GM19043 (cell line): Measurements from ENCODE around the gene LRMDA.

ENCODE experiments used
- ATAC-seq: cut with Tn5 transposase; IDR thresholded peaks from one replicate; pipeline ENCODE4 v1.9.1; 2021; ENCODE audit warnings: low read depth; ENCODE audit not compliant: unreplicated experiment

Gene LRMDA

DNA sequence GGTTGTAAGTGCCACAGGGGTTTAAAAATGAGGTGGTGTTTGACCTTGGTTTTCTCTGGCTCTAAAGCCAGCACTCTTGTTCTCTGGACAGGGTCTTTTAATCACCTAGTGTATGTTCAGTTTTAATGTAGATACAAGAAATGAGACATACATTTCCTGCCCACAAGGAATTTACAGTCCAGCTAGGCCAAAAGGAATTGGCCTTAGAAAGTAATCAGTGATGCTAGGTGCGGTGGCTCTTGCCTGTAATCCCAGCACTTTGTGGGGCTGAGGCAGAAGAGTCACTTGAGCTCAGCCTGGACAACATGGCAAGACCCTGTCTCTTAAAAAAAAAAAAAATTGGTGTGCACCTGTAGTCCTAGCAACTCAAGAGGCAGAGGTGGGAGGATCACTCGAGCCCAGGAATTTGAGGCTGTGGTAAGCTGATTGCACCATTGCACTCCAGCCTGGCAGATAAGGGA, 100.2 kb downstream of the LRMDA start:
- no peak for ATAC-seq

DNA sequence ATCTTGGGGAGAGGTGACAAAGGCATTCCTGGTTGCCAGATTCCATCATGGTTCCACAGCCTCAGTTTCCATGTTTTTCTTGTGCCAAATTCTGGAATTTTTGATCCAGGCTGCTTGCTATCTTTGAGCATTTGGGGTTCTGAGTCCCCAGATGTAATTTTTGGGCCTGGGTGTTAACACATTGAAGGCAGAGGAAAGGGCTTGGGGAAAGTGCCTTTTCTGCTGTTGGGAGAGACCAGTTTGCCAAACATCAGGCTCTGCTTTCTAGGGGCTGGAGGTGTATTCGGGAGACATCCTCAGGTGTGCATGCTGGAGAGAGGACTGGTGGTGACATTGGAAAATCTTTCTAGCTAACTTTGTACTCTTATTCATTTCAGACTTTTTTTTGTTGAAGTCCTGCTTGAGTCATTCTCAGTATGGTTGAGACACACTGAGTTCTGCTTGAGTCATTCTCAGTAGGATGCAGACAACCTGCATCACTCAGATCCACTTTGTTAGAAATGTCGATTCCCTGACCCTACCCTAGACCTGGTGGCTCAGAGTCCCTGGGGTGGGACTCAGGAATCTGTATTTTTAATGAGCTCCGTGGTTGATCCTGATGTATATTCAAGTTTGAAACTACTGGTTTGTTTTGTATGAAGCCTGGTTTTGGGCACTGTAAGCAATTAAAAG, 101.0 kb downstream of the LRMDA start:
- no peak for ATAC-seq

DNA sequence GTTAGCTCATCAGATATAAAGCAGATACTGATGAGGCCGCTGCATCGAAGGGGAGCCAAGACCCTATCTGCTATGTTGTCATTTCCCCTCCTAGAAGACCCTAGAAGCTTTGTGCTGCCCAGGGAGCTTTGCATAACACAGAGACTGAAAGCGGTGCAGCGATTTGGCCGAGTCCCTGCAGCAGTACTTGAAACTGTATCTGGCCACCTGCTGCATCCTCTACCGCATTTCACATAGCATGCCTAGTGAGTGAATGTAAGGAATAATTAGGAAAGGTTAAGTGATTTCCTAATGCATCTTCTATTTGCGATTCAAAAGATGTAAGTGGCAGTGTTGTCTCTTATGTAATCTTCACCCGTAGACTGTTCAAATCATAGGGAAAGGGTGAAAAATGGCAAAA, 106.7 kb downstream of the LRMDA start:
- ATAC-seq, result no peak

DNA sequence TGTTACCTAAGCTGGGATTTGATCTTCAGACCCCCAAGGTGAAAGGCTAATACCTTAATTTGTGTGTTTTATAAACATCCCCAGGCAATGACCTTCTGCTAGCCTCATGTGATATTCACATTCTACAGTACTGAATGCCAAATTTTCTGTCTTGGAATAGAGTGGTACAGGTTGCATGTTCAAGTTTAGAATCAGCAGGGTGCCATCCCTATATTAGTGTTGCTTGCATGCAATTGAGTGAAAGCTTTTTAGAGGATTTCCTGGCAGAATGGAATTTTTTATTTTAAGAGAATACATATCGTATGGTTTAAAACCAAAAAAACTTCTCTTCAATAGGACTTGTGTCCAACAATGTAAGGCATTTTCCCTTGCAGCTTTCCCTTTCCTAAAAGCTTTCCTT, 107.3 kb downstream of the LRMDA start:
- ATAC-seq, result no peak

DNA sequence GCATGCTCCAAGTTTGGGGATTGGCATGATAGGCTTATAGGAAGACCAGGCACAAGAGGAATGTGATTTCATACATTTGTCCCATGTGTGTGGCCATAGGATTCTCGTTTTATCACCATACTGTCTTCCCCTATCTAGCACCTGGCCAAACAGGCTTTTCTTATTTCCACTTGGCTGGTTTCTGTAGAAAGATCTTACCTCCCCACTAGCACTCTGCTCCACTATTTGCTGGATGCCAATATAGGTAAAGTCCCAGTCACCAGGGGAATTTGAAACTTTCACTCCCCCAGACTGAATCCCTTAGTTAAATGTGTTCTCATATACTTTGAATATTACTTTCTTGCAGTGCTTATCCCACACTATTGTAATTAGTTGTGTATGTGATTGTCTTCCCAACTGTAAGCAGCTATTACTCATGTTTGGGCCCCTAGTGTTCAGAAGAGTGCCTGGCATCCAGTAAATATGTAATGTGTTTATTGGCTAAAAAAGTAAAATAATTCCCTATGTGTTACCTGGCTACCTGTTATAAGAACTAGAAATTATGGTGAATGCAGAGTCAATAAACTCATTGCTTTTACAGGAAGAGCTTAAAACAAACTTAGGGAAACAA, 109.0 kb downstream of the LRMDA start:
- no peak for ATAC-seq

DNA sequence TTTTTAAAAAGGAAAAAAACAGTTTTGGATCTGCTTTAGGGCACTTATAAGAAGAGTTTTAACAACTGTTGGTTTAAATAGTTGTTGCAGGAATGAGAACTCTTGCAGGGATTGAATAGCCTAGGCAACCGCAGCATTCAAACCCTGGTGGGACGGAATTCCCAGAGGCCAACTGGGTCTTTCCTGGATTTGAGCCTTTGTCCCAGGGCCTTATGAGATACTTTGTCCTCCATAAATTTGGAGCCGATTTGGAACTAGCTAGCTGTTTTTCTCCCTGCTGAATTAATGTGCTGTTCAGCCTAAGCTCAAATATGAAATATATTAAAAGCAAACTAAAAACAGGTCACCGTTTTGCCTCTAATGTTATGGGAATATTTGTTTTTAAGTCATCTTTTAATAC, 109.6 kb downstream of the LRMDA start:
- no peak for ATAC-seq

DNA sequence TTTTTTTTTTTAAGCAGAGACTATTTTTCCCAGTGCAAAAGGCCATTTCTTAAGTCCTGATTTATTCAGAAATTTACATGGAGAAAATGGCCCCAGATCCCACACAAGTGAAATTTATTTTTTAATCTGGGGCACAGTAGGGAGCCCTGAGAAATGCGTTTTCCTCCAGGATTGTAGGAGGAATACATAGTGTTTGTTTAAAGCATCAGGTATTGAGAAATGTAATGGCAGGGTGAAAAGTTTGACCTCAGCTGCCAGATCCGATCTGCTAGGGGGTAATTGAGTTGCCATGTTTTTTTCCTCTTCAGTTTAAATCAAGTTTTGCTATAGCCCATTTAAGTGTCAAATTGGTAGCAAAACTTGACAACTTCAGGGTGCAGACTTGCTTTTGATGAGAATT, 110.0 kb downstream of the LRMDA start:
- no peak for ATAC-seq

DNA sequence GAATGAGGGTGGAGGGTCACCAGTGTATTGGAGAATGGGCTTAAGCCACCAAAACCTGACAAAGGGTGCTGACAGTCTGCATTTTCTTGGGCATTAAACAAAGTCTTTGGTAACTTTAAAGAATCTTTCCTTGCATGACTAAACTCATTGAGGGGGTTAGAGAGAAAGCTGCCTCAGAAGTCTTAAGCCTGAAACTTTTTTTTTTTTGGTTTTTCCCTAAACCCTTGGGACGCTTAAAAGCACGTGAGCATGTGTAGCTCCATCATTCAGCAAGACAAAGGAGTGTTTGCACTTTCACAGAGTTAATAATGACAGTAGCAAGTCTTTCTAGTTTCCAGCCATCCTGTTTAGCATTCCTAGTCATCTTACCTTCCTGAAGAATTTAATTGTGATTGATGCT, 110.7 kb downstream of the LRMDA start:
- ATAC-seq, result no peak

DNA sequence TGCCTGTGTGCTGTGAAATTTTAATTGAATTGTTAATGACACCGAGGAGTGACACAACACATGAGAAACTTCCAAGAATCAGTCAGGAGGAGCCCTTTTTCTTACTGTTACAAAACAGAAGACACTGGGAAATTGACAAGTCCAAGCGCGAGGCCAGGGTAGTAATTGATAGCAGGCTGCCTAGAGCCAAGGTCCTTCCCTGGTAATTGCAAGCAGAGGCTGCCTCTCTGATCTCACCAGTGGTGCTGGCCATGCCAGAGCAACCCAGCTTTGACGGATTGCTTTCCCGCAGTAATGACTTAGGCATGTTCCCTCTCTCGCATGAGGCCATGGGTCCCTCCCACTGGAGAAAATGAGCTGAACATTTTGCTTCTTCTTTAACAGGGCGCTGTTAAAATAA, 111.5 kb downstream of the LRMDA start:
- ATAC-seq, result no peak

DNA sequence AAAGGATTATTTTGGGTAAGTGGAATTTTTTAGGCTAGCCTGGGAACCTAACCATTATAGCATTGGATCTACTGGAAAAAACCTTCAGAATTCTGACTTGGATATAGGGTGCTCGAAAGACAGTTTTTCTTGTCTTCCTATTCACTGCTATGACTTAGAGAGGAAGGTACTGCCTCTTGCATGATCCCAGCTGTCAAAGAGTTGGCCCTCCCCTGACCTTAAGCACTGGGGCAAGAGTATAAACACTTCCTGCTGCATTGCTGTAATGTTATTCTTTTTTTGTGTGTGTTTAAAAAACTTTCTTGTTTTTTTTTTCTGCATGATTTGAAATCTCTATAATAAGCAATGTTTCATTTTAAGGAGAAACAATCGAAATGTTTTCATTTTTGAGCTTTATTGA, 113.0 kb downstream of the LRMDA start:
- ATAC-seq, result no peak

DNA sequence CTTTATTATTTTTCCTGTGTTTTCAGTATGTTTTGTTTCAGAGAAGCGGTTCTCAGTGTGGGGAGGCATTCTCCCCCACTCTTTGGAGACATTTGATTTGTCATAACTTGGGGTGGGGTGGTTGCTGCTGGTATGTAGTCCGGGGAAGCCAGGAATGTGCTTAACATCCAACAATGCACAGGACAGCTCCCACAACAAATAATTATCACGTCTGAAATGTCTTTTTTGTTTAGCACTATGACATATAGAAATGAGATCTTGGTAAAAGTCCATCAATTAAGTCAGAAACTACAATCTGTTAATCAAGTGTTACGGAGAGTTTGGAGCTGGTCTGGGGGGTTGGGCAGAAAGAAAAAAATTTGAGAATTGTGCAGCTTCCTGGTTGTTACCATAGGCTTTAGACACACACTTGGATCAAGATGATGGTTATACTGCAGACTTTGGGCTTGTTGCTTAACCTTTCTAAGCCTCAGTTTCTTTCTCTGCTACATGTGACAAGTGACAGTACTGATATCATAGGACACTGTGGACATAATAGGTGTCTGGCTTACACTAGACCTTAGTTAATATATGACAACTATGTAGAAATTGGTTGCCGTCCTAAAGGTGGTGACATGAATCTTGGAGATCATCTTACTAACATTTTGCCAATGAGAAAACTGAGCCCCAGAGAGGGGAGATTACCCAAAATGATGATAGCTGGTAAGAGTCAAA, 113.7 kb downstream of the LRMDA start:
- ATAC-seq, result no peak

DNA sequence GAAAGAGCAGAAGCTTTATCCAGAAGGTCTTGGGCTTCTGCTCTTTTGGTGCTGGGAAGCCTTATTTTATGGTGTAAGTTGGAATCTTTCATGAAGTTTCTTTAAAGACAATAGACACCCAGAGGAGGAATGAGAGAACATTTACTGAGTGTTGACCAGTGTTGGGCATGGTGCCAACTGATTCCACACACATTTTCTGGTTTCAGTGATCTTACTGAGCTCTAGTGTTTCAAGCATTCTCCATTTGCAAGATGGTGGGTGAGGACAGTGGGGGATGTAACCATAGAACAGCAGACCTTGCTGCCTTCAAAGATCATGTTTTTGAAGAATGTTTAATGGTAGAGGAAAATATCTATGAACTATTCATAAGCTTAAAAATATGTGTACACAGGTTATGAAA, 114.6 kb downstream of the LRMDA start:
- no peak for ATAC-seq

DNA sequence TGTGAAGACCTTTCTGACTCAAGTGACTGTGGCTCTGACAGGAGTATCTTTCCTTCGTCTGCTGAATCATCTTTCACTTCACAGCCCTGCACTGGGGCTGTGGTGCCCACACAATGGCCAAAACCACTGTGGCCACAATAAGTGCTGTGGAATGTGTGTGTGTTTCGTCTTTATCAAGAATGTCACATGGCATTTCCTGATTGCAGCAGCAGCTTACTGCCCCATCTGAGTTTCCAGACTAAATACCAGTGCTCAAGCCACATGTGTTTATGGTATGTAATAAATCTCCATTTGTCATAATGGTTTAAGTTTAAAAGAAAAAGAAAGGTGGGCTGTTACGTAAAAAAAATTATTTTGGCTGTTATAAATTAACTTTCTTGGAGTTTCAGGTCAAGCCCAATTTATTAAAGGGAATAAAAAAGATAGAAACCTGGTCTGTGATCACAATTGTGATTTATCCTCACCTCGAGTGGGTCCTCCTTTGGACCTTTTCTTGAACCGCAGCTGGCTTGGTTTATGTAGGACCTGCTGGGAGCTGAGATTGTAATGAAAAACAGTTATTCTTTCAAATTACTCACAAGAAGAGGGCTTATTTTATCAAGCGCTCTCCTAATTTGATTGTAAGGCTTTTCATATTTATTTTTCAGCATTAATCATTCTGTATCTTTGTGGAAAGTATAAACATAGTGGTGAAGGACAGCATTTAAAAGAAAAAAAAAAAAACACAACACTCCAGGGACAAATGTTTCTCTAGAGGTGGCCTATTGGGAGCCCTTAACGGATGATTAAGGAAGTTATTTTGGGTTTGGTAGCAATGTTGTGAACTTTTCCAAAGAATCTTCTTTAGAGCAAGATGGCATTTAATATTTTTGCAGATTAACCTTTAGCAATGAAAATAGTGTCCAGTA, 116.2 kb downstream of the LRMDA start:
- no peak for ATAC-seq

DNA sequence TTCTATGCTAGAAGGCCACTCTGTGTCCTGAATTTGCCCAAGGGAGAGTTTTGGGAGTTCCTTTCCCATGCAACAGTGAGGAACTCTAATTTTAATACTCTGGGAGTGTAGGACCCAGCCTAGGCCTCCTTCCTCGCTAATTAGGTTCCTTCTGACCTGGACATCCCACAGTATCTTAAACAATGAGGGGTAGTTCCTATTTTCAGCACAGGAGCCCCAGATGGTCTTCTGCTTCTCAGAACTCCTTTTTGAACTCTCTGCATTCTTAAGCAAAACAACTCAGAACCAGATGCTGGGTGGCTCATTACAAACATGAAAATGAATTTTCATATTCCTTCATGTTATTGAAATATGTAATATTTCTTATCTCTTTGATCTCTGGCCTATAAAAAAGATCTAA, 116.9 kb downstream of the LRMDA start:
- no peak for ATAC-seq

DNA sequence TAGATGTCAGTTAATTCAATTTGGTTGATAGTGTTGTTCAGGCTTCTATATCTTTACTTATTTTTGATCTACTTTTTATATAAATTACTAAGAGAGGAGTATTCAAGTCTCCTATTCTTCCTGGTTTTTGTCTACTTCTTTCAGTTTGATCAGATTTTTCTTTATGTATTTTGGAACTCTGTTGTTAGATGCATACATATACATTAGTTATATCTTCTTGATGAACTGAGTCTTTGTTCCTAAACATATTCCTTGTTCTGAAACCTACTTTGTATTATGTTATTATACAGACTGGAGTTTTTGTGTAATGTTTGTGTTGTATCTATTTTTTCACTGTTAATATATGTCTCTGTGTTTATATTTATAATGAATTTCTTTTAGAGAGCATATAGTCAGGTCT, 118.8 kb downstream of the LRMDA start:
- no peak for ATAC-seq

DNA sequence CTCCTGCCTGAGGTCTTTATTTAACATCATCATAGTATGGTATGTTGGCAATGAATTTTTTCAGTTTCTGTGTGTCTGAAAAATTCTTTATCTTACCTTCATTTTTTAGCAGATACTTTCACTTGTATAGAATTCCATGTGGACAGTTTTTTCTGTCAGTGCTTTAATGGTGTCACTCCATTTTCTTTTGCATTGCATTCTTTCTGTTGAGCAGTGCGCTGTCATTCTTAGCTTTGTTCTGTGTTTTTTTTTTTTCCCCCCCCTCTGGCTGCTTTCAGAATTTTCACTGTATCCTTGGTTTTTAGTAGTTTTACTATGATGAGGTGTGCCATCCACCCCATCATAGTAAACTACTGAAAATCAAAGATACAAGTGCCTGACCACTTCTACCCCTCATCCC, 120.7 kb downstream of the LRMDA start:
- ATAC-seq, result no peak

DNA sequence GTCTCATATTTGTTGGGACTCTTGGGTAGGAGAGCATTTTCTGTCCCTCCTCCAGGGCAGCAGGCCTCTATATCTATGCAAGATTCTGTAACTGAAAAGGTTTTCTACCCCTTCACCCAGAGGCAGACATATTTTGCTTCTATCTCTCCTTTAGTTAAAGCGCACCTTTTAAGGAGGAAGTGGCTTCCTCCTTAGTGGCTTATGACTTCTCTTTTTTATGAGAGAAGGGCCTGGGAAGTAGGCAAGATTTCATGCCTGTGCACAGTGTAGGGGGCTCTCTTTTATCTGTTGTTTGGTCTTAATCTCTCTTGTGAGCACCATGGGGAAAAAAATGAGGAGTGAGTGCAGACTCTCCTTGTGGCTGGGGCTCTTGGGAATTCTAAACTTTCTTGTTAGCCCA, 122.1 kb downstream of the LRMDA start:
- no peak for ATAC-seq

DNA sequence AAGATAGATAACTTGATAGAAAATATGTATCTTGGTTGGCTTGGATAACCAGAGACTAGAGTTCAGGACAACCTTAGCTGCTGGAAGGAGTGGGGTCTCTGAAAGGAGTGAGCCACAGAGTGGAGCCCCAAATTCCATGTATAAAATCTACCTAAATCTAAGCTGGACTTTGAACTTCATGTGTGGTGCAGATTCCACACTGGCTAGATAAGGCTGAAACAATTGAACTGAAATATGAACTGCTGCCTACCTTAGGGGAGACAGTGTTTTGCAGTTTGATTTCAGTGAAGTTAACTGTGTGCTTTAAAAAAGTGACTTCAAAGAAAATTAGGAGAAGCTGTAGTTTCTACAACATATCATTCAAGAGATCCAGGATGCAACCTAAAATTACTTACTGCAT, 123.9 kb downstream of the LRMDA start:
- no peak for ATAC-seq

DNA sequence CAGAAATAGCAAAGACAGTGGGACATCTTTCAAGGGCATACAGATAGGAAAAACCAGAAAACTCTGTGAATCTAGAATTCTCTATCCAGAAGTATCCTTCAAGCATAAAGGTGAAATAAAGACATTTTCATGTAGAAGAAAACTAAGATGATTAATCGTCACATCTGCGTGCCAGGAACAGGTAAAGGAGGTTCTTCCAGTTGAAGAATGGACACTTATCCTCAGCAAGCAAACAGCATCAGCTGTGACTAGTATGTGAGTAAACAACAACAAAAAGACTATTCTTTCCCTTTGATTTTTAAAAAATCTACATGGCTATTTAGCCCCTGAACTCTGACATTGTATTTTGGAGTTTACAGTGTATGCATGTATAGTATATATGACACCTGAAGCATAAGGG, 124.9 kb downstream of the LRMDA start:
- no peak for ATAC-seq

DNA sequence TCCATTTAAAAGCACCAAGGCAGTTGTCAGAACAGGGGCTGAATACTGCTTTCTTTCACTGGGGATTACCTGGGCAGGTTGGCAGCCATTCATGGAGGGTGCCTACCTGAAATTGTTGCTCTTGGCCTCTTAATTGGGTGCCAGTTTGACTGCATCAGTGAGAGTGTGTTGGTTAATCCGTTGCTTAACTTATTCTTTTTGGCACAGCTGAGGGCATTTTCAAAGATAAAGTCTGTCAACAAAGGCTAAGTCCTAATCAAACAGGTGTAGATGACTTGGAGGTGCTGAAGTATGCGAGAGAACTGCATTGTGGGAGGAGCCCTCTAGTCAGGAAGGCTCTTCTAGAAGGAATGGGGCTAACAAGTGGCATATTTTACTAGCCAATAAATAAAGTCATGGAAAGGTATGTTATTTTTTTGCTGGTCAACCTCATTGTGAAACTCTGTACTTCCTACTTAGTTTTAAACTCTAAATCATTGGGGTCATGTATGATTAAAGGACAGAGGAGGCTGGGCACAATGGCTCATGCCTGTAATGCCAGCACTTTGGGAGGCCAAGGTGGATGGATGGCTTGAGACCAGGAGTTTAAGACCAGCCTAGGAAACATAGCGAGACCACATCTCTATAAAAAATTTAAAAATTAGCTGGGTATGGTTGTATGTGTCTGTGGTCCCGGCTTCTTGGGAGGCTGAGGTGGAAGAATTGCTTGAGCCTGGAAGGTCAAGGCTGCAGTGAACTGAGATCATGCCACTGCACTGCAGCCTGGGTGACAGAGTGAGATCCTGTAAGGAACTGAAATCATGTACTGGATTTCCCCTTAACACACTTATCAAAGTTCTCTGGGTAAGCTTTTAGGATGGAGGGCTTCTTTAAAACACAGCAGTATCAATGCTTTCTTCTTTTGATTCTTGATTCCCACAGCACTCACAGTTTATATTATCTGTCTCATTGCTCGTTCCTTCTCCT, 134.1 kb downstream of the LRMDA start:
- ATAC-seq, result no peak
